ENCODE results near the gene TMEM132A. TPM values are rescaled to one million over a fixed set of nuclear protein-coding genes. Genes with fewer than 3 reads are reported as not detected.

TMEM132A gene
- polyA plus RNA-seq, 2 of the 4 experiments (the other 2 are of a cell fraction), result 18.1 to 88.0 TPM

GRCh38 chr11:60875366-60876167 is 48.7 kb upstream of the TMEM132A start:
- TF ChIP-seq NFE2L2 (conservative IDR thresholded peaks at IDR 0.05; ENCODE audit: low read length) (no peak), RAD21 (conservative IDR thresholded peaks at IDR 0.05 in 1 of 2, IDR thresholded peaks at IDR 0.05 in 1 of 2) (no peak), CBX2 (IDR thresholded peaks at IDR 0.05; ENCODE audit: borderline replicate concordance, low read depth) (no peak)
- TF ChIP-seq, protein P1, sequence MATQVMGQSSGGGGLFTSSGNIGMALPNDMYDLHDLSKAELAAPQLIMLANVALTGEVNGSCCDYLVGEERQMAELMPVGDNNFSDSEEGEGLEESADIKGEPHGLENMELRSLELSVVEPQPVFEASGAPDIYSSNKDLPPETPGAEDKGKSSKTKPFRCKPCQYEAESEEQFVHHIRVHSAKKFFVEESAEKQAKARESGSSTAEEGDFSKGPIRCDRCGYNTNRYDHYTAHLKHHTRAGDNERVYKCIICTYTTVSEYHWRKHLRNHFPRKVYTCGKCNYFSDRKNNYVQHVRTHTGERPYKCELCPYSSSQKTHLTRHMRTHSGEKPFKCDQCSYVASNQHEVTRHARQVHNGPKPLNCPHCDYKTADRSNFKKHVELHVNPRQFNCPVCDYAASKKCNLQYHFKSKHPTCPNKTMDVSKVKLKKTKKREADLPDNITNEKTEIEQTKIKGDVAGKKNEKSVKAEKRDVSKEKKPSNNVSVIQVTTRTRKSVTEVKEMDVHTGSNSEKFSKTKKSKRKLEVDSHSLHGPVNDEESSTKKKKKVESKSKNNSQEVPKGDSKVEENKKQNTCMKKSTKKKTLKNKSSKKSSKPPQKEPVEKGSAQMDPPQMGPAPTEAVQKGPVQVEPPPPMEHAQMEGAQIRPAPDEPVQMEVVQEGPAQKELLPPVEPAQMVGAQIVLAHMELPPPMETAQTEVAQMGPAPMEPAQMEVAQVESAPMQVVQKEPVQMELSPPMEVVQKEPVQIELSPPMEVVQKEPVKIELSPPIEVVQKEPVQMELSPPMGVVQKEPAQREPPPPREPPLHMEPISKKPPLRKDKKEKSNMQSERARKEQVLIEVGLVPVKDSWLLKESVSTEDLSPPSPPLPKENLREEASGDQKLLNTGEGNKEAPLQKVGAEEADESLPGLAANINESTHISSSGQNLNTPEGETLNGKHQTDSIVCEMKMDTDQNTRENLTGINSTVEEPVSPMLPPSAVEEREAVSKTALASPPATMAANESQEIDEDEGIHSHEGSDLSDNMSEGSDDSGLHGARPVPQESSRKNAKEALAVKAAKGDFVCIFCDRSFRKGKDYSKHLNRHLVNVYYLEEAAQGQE (IDR thresholded peaks at IDR 0.05), result no peak
- ChIA-PET POLR2A (no interaction called here), CTCF (interaction anchor here (1.0 to 12.3 kb wide), 5 partner anchors 9 to 46 kb away, joined by 3 to 79 read pairs (median 10); no protein-coding TSS in a partner anchor)
- H3K4me1 ChIP-seq, result peaks cover 22% of the 10 kb centered on the region
- no peak for FAIRE-seq
- no peak overlapping the region for H3K4me3 ChIP-seq
- ATAC-seq, result no peak
- no peak overlapping the region for H3K4me2 ChIP-seq
- H3K27ac ChIP-seq, result no peak overlapping the region
- 86% methylated on average over 6 of the region's 7 CpGs for WGBS (ENCODE audit: missing lambda C conversion rate)
- no peaks in the 10 kb centered on the region for H3K9me3 ChIP-seq
- no peak for DNase-seq (ENCODE audit: low read depth in 1 of 2, low spot score in 1 of 2)

DNA sequence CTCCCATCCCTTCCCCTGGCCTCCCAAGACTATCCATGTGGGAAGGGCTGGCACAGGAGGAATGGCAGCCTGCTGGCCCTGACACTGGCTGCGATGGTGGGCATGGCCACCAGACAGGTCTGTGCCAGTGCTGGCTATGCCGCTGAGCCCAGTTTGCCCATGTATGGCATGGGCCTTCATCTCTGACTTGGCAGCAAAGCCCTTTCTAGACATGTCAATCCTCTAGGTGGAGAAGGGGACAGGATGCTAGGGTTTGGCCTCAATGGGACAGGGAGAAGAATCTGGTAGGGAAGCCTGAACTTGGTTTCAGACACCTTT is 48.1 kb upstream of the TMEM132A start:
- no peak for DNase-seq (ENCODE audit: low read depth in 1 of 2, low spot score in 1 of 2)
- POLR2A ChIA-PET, result no interaction called here
- no peak for FAIRE-seq
- no peaks in the 10 kb centered on the region for H3K9me3 ChIP-seq
- no peak overlapping the region for H3K4me2 ChIP-seq
- ATAC-seq, result no peak
- no peak overlapping the region for H3K27ac ChIP-seq
- CTCF ChIA-PET, result interaction anchor here (0.9 to 12.3 kb wide), 5 partner anchors 9 to 46 kb away, joined by 3 to 79 read pairs (median 10); partner anchors contain the start of gene ZP1
- H3K4me1 ChIP-seq, result peaks cover 22% of the 10 kb centered on the region
- TF ChIP-seq CTCF (IDR thresholded peaks at IDR 0.05), result no peak
- TF ChIP-seq MYC (IDR thresholded peaks at IDR 0.05; ENCODE audit: borderline replicate concordance, low read length), result no peak
- TF ChIP-seq NR3C1 (IDR thresholded peaks at IDR 0.05), result no peak
- no peak for TF ChIP-seq ESRRA (IDR thresholded peaks at IDR 0.05; ENCODE audit: borderline replicate concordance, low read length)
- TF ChIP-seq, protein P2, sequence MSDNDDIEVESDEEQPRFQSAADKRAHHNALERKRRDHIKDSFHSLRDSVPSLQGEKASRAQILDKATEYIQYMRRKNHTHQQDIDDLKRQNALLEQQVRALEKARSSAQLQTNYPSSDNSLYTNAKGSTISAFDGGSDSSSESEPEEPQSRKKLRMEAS (IDR thresholded peaks at IDR 0.05), result no peak
- no peak for TF ChIP-seq HOXB5 (CRISPR knock-in tag; IDR thresholded peaks at IDR 0.05)
- no peak for TF ChIP-seq CHD4 (IDR thresholded peaks at IDR 0.05; ENCODE audit: borderline replicate concordance)
- no peak for TF ChIP-seq JUN (IDR thresholded peaks at IDR 0.05)
- TF ChIP-seq, protein P3, sequence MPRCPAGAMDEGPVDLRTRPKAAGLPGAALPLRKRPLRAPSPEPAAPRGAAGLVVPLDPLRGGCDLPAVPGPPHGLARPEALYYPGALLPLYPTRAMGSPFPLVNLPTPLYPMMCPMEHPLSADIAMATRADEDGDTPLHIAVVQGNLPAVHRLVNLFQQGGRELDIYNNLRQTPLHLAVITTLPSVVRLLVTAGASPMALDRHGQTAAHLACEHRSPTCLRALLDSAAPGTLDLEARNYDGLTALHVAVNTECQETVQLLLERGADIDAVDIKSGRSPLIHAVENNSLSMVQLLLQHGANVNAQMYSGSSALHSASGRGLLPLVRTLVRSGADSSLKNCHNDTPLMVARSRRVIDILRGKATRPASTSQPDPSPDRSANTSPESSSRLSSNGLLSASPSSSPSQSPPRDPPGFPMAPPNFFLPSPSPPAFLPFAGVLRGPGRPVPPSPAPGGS (IDR thresholded peaks at IDR 0.05), result no peak
- TF ChIP-seq, protein P4, sequence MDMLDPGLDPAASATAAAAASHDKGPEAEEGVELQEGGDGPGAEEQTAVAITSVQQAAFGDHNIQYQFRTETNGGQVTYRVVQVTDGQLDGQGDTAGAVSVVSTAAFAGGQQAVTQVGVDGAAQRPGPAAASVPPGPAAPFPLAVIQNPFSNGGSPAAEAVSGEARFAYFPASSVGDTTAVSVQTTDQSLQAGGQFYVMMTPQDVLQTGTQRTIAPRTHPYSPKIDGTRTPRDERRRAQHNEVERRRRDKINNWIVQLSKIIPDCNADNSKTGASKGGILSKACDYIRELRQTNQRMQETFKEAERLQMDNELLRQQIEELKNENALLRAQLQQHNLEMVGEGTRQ (IDR thresholded peaks at IDR 0.05), result no peak
- TF ChIP-seq PHF8 (IDR thresholded peaks at IDR 0.05; ENCODE audit: borderline replicate concordance, low read depth), result no peak
- no peak for TF ChIP-seq E2F6 (IDR thresholded peaks at IDR 0.05; ENCODE audit: borderline replicate concordance, low read depth)
- TF ChIP-seq CEBPB (IDR thresholded peaks at IDR 0.05), result no peak
- TF ChIP-seq RARB (CRISPR knock-in tag; IDR thresholded peaks at IDR 0.05), result no peak
- TF ChIP-seq POLR2A (IDR thresholded peaks at IDR 0.05; ENCODE audit: low read length), result no peak
- 100% methylated on average over 2 of the region's 2 CpGs for WGBS (ENCODE audit: missing lambda C conversion rate)
- H3K4me3 ChIP-seq, result no peak overlapping the region

Data from A549 (cell line).